ENCODE data around the gene CACNA1C. TPM values are rescaled to one million over a fixed set of nuclear protein-coding genes. Genes with fewer than 3 reads are reported as not detected.

Gene CACNA1C
- total RNA-seq, 1 donor from 2014 or later: 1.6 TPM

DNA sequence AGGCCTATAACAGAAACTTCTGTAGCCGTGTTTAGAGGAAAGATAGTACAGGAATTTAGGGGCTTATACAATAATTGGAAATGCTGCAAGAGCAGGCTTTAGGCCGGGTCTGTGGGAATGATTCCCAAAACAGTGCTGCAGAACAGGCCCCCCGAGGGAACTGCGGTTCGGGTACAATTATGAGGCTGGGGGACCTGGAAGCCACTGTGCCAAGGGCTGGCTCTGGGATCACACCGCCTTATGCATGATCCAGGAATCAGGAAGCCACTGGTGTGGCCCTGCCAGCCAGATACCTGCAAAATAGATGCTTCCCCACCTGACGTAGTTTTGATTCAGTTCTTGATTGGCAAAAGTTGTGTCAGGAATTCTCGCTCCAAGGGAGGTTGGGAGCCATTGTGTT is 55.4 kb downstream of the CACNA1C start:
- DNase-seq (ENCODE audit: low read depth, low spot score): no peak
- H3K36me3 Mint-ChIP-seq (ENCODE audit: low read depth): no peaks in the 10 kb centered on the region
- TF ChIP-seq, protein P1, sequence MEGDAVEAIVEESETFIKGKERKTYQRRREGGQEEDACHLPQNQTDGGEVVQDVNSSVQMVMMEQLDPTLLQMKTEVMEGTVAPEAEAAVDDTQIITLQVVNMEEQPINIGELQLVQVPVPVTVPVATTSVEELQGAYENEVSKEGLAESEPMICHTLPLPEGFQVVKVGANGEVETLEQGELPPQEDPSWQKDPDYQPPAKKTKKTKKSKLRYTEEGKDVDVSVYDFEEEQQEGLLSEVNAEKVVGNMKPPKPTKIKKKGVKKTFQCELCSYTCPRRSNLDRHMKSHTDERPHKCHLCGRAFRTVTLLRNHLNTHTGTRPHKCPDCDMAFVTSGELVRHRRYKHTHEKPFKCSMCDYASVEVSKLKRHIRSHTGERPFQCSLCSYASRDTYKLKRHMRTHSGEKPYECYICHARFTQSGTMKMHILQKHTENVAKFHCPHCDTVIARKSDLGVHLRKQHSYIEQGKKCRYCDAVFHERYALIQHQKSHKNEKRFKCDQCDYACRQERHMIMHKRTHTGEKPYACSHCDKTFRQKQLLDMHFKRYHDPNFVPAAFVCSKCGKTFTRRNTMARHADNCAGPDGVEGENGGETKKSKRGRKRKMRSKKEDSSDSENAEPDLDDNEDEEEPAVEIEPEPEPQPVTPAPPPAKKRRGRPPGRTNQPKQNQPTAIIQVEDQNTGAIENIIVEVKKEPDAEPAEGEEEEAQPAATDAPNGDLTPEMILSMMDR (conservative IDR thresholded peaks at IDR 0.05): no peak
- no peak overlapping the region for H3K4me3 Mint-ChIP-seq
- peaks cover 4% of the 10 kb centered on the region for H3K4me1 Mint-ChIP-seq
- peak overlapping the region; percentile 29 for H3K27ac Mint-ChIP-seq (ENCODE audit: unreplicated experiment)
- no peaks in the 10 kb centered on the region for H3K9me3 Mint-ChIP-seq
- H3K27me3 Mint-ChIP-seq (ENCODE audit: low read depth): no peaks in the 10 kb centered on the region

GRCh38 chr12:2108975-2109671 is 56.3 kb downstream of the CACNA1C start:
- peaks cover 4% of the 10 kb centered on the region for H3K4me1 Mint-ChIP-seq
- no peaks in the 10 kb centered on the region for H3K27me3 Mint-ChIP-seq (ENCODE audit: low read depth)
- H3K4me3 Mint-ChIP-seq: no peak overlapping the region
- TF ChIP-seq, protein P1 (conservative IDR thresholded peaks at IDR 0.05): no peak
- DNase-seq (ENCODE audit: low read depth, low spot score): no peak
- H3K27ac Mint-ChIP-seq (ENCODE audit: unreplicated experiment): no peak overlapping the region
- no peaks in the 10 kb centered on the region for H3K36me3 Mint-ChIP-seq (ENCODE audit: low read depth)
- H3K9me3 Mint-ChIP-seq: no peaks in the 10 kb centered on the region

DNA sequence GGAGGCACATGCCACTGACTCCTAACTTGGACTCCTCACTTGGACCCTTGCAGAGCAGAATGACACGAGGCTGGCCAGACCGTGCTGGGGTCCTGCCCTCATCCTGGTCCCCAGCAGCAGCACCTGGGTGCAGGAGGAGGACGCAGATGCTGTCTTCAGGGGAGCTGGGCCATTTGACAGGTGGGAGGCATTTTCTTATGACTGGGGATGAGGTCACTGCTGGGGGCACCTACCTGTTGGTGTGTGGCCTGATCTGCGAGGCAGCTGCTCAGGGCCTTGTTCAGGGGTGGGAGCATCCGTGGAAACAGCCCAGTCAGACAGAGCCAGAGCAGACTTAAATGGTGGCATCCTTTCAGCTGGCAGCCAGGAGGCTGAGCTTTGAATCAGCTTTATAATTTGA is 57.3 kb downstream of the CACNA1C start:
- no peaks in the 10 kb centered on the region for H3K36me3 Mint-ChIP-seq (ENCODE audit: low read depth)
- DNase-seq (ENCODE audit: low read depth, low spot score): no peak
- H3K27ac Mint-ChIP-seq (ENCODE audit: unreplicated experiment): no peak overlapping the region
- TF ChIP-seq, protein P1 (conservative IDR thresholded peaks at IDR 0.05): no peak
- H3K4me3 Mint-ChIP-seq: no peak overlapping the region
- no peaks in the 10 kb centered on the region for H3K9me3 Mint-ChIP-seq
- no peaks in the 10 kb centered on the region for H3K27me3 Mint-ChIP-seq (ENCODE audit: low read depth)
- H3K4me1 Mint-ChIP-seq: peaks cover 4% of the 10 kb centered on the region

- TF ChIP-seq, protein P1 (conservative IDR thresholded peaks at IDR 0.05): no peak
- H3K27ac Mint-ChIP-seq (ENCODE audit: unreplicated experiment): no peak overlapping the region
- DNase-seq (ENCODE audit: low read depth, low spot score): no peak
- no peaks in the 10 kb centered on the region for H3K9me3 Mint-ChIP-seq
- no peak overlapping the region for H3K4me3 Mint-ChIP-seq
- no peaks in the 10 kb centered on the region for H3K27me3 Mint-ChIP-seq (ENCODE audit: low read depth)
- H3K4me1 Mint-ChIP-seq: peaks cover 4% of the 10 kb centered on the region
- no peaks in the 10 kb centered on the region for H3K36me3 Mint-ChIP-seq (ENCODE audit: low read depth)
These were observed 58.2 kb downstream of the CACNA1C start for GRCh38 chr12:2110849-2111566.

DNA sequence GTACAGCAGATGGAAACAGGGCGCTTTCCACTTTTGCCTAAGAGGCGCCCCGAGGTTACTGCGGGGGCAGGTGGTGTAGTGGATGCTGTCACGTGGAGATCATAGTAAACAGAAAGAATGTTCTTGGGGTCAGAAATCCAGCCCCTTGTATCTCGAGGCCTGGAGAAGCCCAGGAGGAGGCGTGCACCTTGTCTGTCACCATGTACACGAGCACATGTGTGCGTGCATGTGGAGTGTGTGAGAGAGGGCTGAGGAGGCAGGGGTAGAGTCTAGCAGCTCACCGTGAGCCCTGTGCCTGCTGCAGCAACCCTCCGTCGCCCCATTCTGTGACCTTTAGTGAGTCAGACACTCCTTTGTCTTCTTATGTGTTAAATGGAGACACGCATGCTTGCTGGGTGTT is 59.0 kb downstream of the CACNA1C start:
- H3K9me3 Mint-ChIP-seq: no peaks in the 10 kb centered on the region
- DNase-seq (ENCODE audit: low read depth, low spot score): no peak
- H3K36me3 Mint-ChIP-seq (ENCODE audit: low read depth): no peaks in the 10 kb centered on the region
- no peak overlapping the region for H3K27ac Mint-ChIP-seq (ENCODE audit: unreplicated experiment)
- H3K4me1 Mint-ChIP-seq: peaks cover 4% of the 10 kb centered on the region
- H3K4me3 Mint-ChIP-seq: no peak overlapping the region
- TF ChIP-seq, protein P1 (conservative IDR thresholded peaks at IDR 0.05): no peak
- no peaks in the 10 kb centered on the region for H3K27me3 Mint-ChIP-seq (ENCODE audit: low read depth)
